Stomach (tissue), 4 donors: ENCODE measurements around the gene TMBIM4.

Experiments used
- CTCF ChIP-seq, 7 experiments: fragments of 450-650 bp in 4 of 7; fragments of 200-600 bp in 3 of 7; sonication (generic) in 3 of 7; IDR thresholded peaks; one replicate each; pipeline ENCODE4 v1.5.1; 2016 to 2019; ENCODE audit warnings: antibody characterized with exemption in 7 of 7, control low read depth in 2 of 7, mild to moderate bottlenecking in 1 of 7
- POLR2A ChIP-seq, 4 donors: fragments of 450-650 bp; IDR thresholded peaks; one replicate each; pipeline ENCODE4 v1.6.1; 2016; ENCODE audit warnings: antibody characterized with exemption in 4 of 4, control low read depth in 2 of 4, mild to moderate bottlenecking in 1 of 4, moderate library complexity in 1 of 4

GRCh38 chr12:66159123-66159522 is 10.7 kb downstream of the TMBIM4 start:
- no peak for TF ChIP-seq CTCF (IDR thresholded peaks at IDR 0.05)
- TF ChIP-seq POLR2A (IDR thresholded peaks at IDR 0.05), result no peak
